ENCODE results near the gene CORIN. TPM values are rescaled to one million over a fixed set of nuclear protein-coding genes. Genes with fewer than 3 reads are reported as not detected.

Gene CORIN
- 0.16 and 0.26 TPM in 2 replicates for total RNA-seq

GRCh38 chr4:47837908-47838294, at the start of gene CORIN:
Gene CORIN (minus strand): TSS chr4:47838067. CDS start chr4:47837949, 118 bp downstream.

Other genes with a start within 250 kb of the CORIN start
- 5.6 and 7.3 TPM in 2 replicates for gene NFXL1, start 76.5 kb upstream of the CORIN start, total RNA-seq
- not detected in 2 replicates for gene CNGA1, start 178.6 kb upstream of the CORIN start, total RNA-seq
- gene NIPAL1, start 178.7 kb upstream of the CORIN start, total RNA-seq, result not detected in 2 replicates